ENCODE results near the gene TLE5. TPM values are rescaled to one million over a fixed set of nuclear protein-coding genes. Genes with fewer than 3 reads are reported as not detected.

TLE5 gene
- total RNA-seq, 2 donors from 2014 or later, result 869 to 1,050 TPM

- no peak for DNase-seq (ENCODE audit: low spot score)
- Histone ChIP-seq H3K27ac (peak overlapping the region; percentile 98 to 99), H3K27me3 (no peaks in the 10 kb centered on the region), H3K36me3 (peaks cover 42% of the 10 kb centered on the region), H3K9me3 (no peaks in the 10 kb centered on the region), H3K4me1 (peaks cover 0 to 64% of the 10 kb centered on the region in 2 donors), H3K4me3 (peak overlapping the region; percentile 69 to 90)
- TF ChIP-seq CTCF (IDR thresholded peaks at IDR 0.05), result no peak
Observed at GRCh38 chr19:3060857-3061181, 1.5 kb downstream of the TLE5 start.

- H3K27me3 ChIP-seq, result no peaks in the 10 kb centered on the region
- no peak overlapping the region for H3K4me3 ChIP-seq
- peaks cover 53% of the 10 kb centered on the region for H3K36me3 ChIP-seq
- no peaks in the 10 kb centered on the region for H3K9me3 ChIP-seq
- H3K4me1 ChIP-seq, result peaks cover 0 to 71% of the 10 kb centered on the region in 2 donors
- DNase-seq (ENCODE audit: low spot score), result no peak
- peak overlapping the region in 1 of 2 donors; percentile 7 for H3K27ac ChIP-seq
- TF ChIP-seq CTCF (IDR thresholded peaks at IDR 0.05), result no peak
Observed at GRCh38 chr19:3059653-3060052, 2.6 kb downstream of the TLE5 start.

- Histone ChIP-seq H3K4me3 (no peak overlapping the region), H3K36me3 (peaks cover 61% of the 10 kb centered on the region), H3K4me1 (peaks cover 0 to 71% of the 10 kb centered on the region in 2 donors), H3K27ac (peak overlapping the region; percentile 75 to 90), H3K9me3 (no peaks in the 10 kb centered on the region), H3K27me3 (no peaks in the 10 kb centered on the region)
- no peak for TF ChIP-seq CTCF (IDR thresholded peaks at IDR 0.05)
- no peak for DNase-seq (ENCODE audit: low spot score)
Observed at GRCh38 chr19:3058821-3059314, 3.4 kb downstream of the TLE5 start.

GRCh38 chr19:3058009-3058820, 4.1 kb downstream of the TLE5 start:
- Histone ChIP-seq H3K27ac (peak overlapping the region; percentile 75 to 90), H3K4me1 (peaks cover 0 to 68% of the 10 kb centered on the region in 2 donors), H3K9me3 (no peaks in the 10 kb centered on the region), H3K27me3 (no peaks in the 10 kb centered on the region), H3K36me3 (peaks cover 68% of the 10 kb centered on the region), H3K4me3 (no peak overlapping the region)
- no peak for DNase-seq (ENCODE audit: low spot score)
- no peak for TF ChIP-seq CTCF (IDR thresholded peaks at IDR 0.05)

GRCh38 chr19:3057275-3057714, 5.0 kb downstream of the TLE5 start:
- Histone ChIP-seq H3K27ac (peak overlapping the region; percentile 75 to 90), H3K27me3 (no peaks in the 10 kb centered on the region), H3K36me3 (peaks cover 69% of the 10 kb centered on the region), H3K4me3 (peak overlapping the region in 1 of 2 donors; percentile 6), H3K9me3 (no peaks in the 10 kb centered on the region), H3K4me1 (peaks cover 0 to 61% of the 10 kb centered on the region in 2 donors)
- DNase-seq (ENCODE audit: low spot score), result peak; percentile 90
- peak in 1 of 2 donors; percentile 10 for TF ChIP-seq CTCF (IDR thresholded peaks at IDR 0.05)
